Esophagus muscularis mucosa (tissue), 4 donors: Measurements from ENCODE around the gene BAX. TPM values are rescaled to one million over a fixed set of nuclear protein-coding genes. Genes with fewer than 3 reads are reported as not detected.

Experiments
- DNase-seq: peaks from one replicate; pipeline ENCODE4 v3.0.0-alpha.2; 2017; ENCODE audit errors: extremely low spot score
- H3K27ac ChIP-seq, 4 donors: fragments of 200-600 bp; sonication (generic); replicated peaks in 1 of 4; 1 replicate in 3 of 4; 2 replicates in 1 of 4; pipeline ENCODE4 v1.5.1; 2016 to 2019; ENCODE audit warnings: mild to moderate bottlenecking in 1 of 4
- H3K27me3 ChIP-seq, 4 donors: fragments of 200-600 bp; sonication (generic); one replicate each; pipeline versions ENCODE4 v1.5.1 to v1.6.0; 2016 to 2019
- H3K36me3 ChIP-seq, 4 donors: fragments of 200-600 bp; sonication (generic); one replicate each; pipeline ENCODE4 v1.5.1; 2016 to 2019
- H3K4me1 ChIP-seq, 4 donors: fragments of 200-600 bp; sonication (generic); one replicate each; pipeline ENCODE4 v1.5.1; 2016 to 2019
- H3K4me3 ChIP-seq, 4 donors: fragments of 200-600 bp; sonication (generic); 1 replicate in 2 of 4; 2 replicates in 2 of 4; pipeline ENCODE4 v1.5.1; 2016 to 2019; ENCODE audit warnings: mild to moderate bottlenecking in 4 of 4, moderate library complexity in 1 of 4
- H3K9me3 ChIP-seq, 4 donors: fragments of 200-600 bp; sonication (generic); 1 replicate in 3 of 4; 2 replicates in 1 of 4; pipeline ENCODE4 v1.5.1; 2016 to 2019
- EP300 ChIP-seq: sonication (generic); formaldehyde crosslinking; IDR thresholded peaks from one replicate; pipeline ENCODE4 v1.6.1; 2017; ENCODE audit warnings: antibody characterized with exemption
- POLR2A ChIP-seq: fragments of 450-650 bp; IDR thresholded peaks from one replicate; pipeline ENCODE4 v1.6.1; 2017; ENCODE audit warnings: antibody characterized with exemption, moderate library complexity, mild to moderate bottlenecking, low read depth
- POLR2AphosphoS5 ChIP-seq, 2 donors: sonication (generic); formaldehyde crosslinking; IDR thresholded peaks; one replicate each; pipeline ENCODE4 v1.6.1; 2017; ENCODE audit warnings: antibody characterized with exemption in 2 of 2
- WGBS: methylation state at CpG from one replicate; pipeline ENCODE4 v1.1.5; 2018; 5-methylcytosine and 5-hydroxymethylcytosine counted together
- intact Hi-C: fragments of 100-400 bp; cut with DNase I; formaldehyde crosslinking; loops from one replicate; pipeline ENCODE4 v1.15.1; 2023
- total RNA-seq, 4 donors: library from RNA; depleted of rRNA; stranded (reverse); fragments of >200 nt; gene quantifications; one replicate each; pipeline versions ENCODE4 v1.1.0 to v1.2.1, GENCODE V29; 2016
- TF ChIP-seq, protein P1 (sequence below), 3 experiments: fragments of 200-600 bp in 2 of 3; fragments of 450-650 bp in 1 of 3; sonication (generic) in 2 of 3; IDR thresholded peaks; one replicate each; pipeline ENCODE4 v1.5.1; 2017 to 2019; ENCODE audit warnings: antibody characterized with exemption in 3 of 3, mild to moderate bottlenecking in 2 of 3, moderate library complexity in 1 of 3

The BAX gene
- total RNA-seq, 4 donors from 2014 or later: 39.0 to 50.4 (median 42.3) TPM

- whole genome bisulfite sequencing: 80% methylated on average over 15 of the region's 15 CpGs
- no peak for DNase-seq
- Histone ChIP-seq H3K27me3 (peaks cover 0 to 6% (median 0%) of the 10 kb centered on the region in 4 donors), H3K36me3 (peaks cover 0 to 5% (median 0%) of the 10 kb centered on the region in 4 donors), H3K9me3 (no peaks in the 10 kb centered on the region), H3K4me3 (no peak overlapping the region), H3K4me1 (peaks cover 7 to 19% (median 17%) of the 10 kb centered on the region in 4 donors), H3K27ac (no peak overlapping the region)
- intact Hi-C loops: no loop called here
- TF ChIP-seq, protein P1, sequence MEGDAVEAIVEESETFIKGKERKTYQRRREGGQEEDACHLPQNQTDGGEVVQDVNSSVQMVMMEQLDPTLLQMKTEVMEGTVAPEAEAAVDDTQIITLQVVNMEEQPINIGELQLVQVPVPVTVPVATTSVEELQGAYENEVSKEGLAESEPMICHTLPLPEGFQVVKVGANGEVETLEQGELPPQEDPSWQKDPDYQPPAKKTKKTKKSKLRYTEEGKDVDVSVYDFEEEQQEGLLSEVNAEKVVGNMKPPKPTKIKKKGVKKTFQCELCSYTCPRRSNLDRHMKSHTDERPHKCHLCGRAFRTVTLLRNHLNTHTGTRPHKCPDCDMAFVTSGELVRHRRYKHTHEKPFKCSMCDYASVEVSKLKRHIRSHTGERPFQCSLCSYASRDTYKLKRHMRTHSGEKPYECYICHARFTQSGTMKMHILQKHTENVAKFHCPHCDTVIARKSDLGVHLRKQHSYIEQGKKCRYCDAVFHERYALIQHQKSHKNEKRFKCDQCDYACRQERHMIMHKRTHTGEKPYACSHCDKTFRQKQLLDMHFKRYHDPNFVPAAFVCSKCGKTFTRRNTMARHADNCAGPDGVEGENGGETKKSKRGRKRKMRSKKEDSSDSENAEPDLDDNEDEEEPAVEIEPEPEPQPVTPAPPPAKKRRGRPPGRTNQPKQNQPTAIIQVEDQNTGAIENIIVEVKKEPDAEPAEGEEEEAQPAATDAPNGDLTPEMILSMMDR (IDR thresholded peaks at IDR 0.05): no peak
- no peak for TF ChIP-seq POLR2AphosphoS5 (IDR thresholded peaks at IDR 0.05)
- no peak for TF ChIP-seq EP300
- no peak for TF ChIP-seq POLR2A
These were observed 26.3 kb upstream of the BAX start for GRCh38 chr19:48928164-48929025.

- intact Hi-C loops: no loop called here
- Histone ChIP-seq H3K36me3 (no peaks in the 10 kb centered on the region), H3K4me3 (peak within 1 kb of the TSS; percentile 52 to 62 (median 54)), H3K27me3 (peaks cover 0 to 6% (median 0%) of the 10 kb centered on the region in 4 donors), H3K9me3 (no peaks in the 10 kb centered on the region), H3K4me1 (peaks cover 0 to 16% (median 14%) of the 10 kb centered on the region in 4 donors), H3K27ac (peak within 1 kb of the TSS in 1 of 4 donors; percentile 42)
- WGBS: under 1% methylated on average over 34 of the region's 43 CpGs
- DNase-seq: no peak
- peak; percentile 38 to 61 for TF ChIP-seq POLR2AphosphoS5 (IDR thresholded peaks at IDR 0.05)
- TF ChIP-seq, protein P1 (IDR thresholded peaks at IDR 0.05): no peak
- no peak for TF ChIP-seq EP300
- TF ChIP-seq POLR2A: no peak
These were observed 21.2 kb upstream of the BAX start, which contains the start of gene DHDH for GRCh38 chr19:48933382-48933932. TSS of gene DHDH (plus strand) at chr19:48933699. CDS start at chr19:48933722, 23 bp downstream.

DNA sequence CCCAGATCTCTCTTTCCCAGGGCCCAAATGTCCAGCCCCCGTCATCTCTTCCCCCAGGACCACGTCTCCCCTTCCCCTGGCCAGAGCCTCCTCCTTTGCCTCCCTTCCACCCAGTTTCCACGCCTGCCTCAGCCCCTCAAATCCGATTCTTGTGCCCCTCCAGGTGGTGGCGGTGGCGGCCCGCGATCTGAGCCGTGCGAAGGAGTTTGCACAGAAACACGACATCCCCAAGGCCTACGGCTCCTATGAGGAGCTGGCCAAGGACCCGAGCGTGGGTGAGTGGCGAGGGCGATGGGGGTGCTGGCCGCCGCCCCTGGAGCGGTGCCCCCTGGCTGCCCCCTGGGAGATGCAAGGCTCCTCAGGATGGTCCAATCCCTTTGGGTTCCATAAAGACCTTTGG, 19.8 kb upstream of the BAX start:
- TF ChIP-seq, protein P1 (IDR thresholded peaks at IDR 0.05): no peak
- TF ChIP-seq POLR2A: no peak
- no peak for TF ChIP-seq POLR2AphosphoS5 (IDR thresholded peaks at IDR 0.05)
- no peak for TF ChIP-seq EP300
- intact Hi-C loops: no loop called here
- no peak for DNase-seq
- H3K9me3 ChIP-seq: no peaks in the 10 kb centered on the region
- no peak overlapping the region for H3K4me3 ChIP-seq
- peaks cover 0 to 16% (median 14%) of the 10 kb centered on the region in 4 donors for H3K4me1 ChIP-seq
- H3K27me3 ChIP-seq: peaks cover 0 to 6% (median 0%) of the 10 kb centered on the region in 4 donors
- H3K27ac ChIP-seq: no peak overlapping the region
- no peaks in the 10 kb centered on the region for H3K36me3 ChIP-seq
- 83% methylated on average over 19 of the region's 19 CpGs for WGBS

GRCh38 chr19:48935864-48936263, 18.8 kb upstream of the BAX start:
- H3K4me1 ChIP-seq: peaks cover 0 to 16% (median 14%) of the 10 kb centered on the region in 4 donors
- 95% methylated on average over 19 of the region's 25 CpGs for WGBS
- peaks cover 0 to 6% (median 0%) of the 10 kb centered on the region in 4 donors for H3K27me3 ChIP-seq
- no peaks in the 10 kb centered on the region for H3K36me3 ChIP-seq
- TF ChIP-seq POLR2A: no peak
- TF ChIP-seq POLR2AphosphoS5 (IDR thresholded peaks at IDR 0.05): no peak
- TF ChIP-seq, protein P1 (IDR thresholded peaks at IDR 0.05): no peak
- TF ChIP-seq EP300: no peak
- no peak overlapping the region for H3K4me3 ChIP-seq
- DNase-seq: no peak
- H3K27ac ChIP-seq: no peak overlapping the region
- intact Hi-C loops: no loop called here
- peaks cover 0 to 4% (median 3%) of the 10 kb centered on the region in 4 donors for H3K9me3 ChIP-seq
